Measurements from ENCODE around the gene RNF225. TPM values are rescaled to one million over a fixed set of nuclear protein-coding genes. Genes with fewer than 3 reads are reported as not detected.
A peak's percentile ranks its signal among the peaks of the same experiment; 100 is the strongest.
"Not testable (repeated sequence)": the region's sequence is repeated elsewhere in the genome, so short reads cannot be mapped to it uniquely, and the experiment has no call there.

Gene RNF225
- total RNA-seq, 1 experiment from 2014 or later = not detected

DNA sequence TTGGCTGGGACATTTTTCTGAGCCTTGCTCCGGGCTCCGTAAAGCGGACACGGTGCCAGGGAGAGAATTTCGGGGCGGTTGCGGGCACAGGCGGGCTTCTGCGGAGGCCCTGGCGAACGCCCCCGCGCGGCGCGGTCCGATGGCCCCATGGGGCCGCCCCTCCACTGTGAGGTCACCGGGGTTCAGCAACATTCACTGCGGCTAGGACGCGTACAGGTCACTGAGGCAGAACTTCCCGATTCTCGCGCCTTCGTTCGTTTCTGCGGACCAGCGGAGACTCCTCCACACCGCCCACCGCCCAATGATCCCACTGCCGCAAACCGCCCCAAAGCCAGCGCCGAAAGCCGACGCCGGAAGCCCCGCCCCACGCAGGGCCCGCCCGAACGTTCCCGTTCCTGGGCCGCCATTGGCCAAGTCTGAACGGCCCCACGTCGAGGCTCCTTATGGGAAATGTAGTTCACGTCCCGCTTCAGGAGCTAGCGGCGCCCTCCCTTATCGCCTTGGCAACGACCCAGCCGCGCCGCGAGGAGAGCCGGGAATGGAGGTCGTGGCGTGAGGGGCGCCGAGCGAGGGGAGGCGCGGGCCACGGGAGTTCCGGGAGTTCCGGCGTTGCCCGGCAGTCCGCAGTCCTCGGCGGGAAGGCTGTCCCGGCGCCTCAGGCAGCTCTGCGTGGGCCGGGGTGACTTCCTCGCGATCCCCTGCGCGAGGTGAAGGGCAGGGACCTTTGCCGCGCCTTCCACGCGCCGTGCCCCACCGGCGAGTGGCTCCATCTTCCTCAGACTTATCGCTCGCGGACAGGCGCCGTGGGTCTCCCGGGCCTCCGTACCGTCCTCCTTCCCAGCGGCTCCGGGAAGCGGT lies 12.9 kb downstream of the RNF225 start, which contains the start of gene ZNF584:
Gene ZNF584 (plus strand): TSS at position 498 of the 858 bp plus-strand sequence. CDS start 499 bp downstream, outside the sequence.
- DNase-seq (ENCODE audit: low read depth) = peak; percentile 97

DNA sequence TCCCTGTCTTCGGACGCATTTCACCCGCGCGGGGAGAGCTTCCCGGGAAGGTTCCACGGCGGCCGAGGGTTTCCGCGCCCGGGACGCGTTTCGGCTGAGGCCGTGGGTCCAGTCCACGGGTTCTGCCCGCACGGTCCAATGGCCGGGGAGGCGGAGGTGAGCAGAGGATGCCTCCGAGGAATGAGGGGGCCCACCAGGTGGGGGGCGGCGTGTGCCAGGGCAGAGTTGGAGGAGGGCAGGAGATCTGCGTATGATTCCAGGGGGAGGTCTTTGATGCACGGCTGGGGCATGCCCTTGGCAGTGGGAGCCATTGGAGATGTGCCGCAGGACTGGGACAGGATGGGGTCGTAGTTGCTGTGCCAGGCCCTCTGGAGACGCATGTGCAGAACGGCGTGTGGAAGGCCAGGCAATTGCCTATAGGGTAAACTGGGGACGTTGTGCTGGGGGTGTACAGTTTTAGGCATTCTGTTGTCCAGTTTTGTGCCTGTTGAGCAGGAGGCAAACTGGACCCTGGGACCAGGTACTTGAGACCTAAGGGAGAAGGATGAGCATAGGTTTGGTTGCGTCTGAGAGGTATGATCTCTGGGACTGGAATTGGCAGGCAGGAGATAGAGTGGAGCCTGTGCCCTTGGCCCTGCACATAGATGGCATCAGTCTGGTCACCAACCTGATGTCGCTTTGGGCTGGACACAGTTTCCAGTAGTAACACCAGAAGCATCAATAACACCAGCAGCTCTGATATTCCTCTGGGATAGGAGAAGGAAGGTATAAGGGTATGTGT lies 13.7 kb downstream of the RNF225 start:
- peak; percentile 58 for DNase-seq (ENCODE audit: low read depth)

GRCh38 chr19:58416604-58417003 lies 21.1 kb downstream of the RNF225 start:
- DNase-seq (ENCODE audit: low read depth) = no peak

- no peak for DNase-seq (ENCODE audit: low read depth)
Measured at GRCh38 chr19:58417071-58417470, 21.6 kb downstream of the RNF225 start.

GRCh38 chr19:58428617-58429016 lies 33.2 kb downstream of the RNF225 start:
- no peak for DNase-seq (ENCODE audit: low read depth)

DNA sequence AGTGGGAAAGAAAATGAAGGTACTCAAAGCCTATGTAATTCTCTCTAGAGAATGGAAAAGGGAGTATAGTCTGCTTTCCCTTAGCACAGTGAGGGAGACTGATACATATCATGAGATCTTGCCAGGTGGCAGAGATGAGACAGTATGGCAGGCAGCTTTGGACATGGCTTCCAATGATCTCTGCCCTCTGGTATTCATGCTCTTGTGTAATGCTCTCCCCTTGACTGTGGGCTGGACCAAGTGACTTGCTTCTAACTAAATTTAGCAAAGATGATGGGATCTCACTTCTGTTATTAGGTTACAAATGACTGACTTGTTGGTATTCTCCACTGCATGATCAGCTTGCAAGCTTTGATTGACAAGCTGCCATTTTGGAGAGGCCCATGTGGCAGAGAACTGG lies 34.3 kb downstream of the RNF225 start:
- no peak for DNase-seq (ENCODE audit: low read depth)

DNA sequence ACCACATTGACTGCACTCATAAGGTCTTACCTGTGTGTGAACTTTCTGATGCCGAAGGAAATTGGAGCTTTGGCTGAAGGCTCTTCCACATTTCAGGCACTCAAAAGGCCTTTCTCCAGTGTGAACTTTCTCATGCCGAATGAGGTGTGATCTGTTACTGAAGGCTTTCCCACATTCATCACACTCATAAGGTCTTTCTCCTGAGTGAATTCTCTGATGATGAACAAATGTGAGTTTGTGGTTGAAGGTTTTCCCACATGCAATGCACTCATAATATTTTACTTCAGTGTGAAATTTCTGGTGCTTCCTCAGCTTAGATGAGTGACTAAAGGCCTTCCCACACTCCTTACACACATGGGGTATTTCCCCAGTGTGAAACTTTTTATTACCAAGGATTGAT lies 38.8 kb downstream of the RNF225 start:
- no peak for DNase-seq (ENCODE audit: low read depth)

DNA sequence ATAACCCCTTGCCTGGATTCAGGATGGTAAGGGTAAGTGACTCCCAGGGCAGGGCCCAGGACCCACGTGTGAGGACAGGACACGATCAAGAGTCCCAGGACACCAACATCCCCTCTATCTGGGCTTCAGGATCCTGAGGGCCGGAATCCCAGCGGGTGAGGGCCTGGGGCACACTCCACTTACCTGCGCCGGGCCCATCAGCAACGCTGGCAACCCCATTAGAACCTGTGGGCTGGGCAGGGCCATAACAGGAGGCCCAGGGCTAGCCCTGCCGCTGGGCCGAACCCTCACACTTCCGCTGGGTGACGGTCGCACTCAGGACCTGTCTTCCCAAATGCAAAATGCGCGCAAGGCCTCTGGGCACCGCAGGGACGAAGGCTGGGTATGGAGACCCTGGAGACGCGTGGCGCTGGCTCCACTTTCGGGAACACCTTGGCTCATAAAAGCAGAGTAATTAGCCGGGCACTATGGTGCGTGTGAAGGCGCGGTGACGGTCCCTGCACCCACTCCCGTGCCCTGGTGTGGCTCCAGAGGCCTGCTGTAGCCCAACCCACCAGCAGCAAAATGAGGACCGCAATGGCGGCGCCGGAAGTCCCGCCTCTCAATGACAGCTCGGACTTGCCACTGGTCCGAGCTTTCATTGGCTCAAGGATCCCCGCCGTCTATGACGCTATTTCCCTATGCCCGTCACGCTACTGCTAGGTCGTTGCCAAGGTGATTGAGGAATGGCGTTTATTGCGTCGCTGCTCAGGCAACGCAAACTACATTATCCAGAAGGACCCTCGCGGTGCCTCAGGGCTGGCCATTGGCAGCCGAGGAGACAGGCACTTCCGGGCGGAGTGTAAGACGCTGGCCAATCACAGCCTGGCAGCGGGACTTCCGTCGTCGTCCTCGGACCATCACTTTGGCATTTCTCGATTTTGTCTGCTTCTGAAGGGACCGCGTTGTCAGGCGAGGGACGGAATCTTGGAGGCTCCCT lies 44.4 kb downstream of the RNF225 start, which contains the start of gene ZNF132:
Gene ZNF132 (minus strand): TSS at position 578 of the 979 bp plus-strand sequence. CDS start 332 bp downstream, at position 246.
- peak; percentile 98 for DNase-seq (ENCODE audit: low read depth)

DNA sequence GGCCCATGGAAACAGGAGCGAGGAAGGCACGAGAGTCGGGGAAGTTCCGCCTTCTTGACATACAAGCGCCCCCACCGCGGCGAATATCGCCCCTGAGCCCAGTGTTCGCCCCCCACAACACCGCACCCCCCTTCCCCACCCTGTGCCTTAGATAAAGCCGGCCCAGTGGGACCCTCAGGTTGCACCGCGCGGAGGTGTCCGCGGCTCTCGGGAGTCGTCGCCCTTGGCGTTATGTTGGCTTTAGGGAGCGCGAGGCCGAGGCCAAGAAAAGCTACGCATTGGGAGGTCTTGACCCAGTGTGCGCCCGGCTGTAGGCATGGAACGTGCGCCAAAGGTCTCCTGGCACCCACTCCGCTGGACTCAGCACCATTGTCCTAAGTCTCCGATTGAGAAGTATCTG lies 45.1 kb downstream of the RNF225 start:
- no peak for DNase-seq (ENCODE audit: low read depth)

DNA sequence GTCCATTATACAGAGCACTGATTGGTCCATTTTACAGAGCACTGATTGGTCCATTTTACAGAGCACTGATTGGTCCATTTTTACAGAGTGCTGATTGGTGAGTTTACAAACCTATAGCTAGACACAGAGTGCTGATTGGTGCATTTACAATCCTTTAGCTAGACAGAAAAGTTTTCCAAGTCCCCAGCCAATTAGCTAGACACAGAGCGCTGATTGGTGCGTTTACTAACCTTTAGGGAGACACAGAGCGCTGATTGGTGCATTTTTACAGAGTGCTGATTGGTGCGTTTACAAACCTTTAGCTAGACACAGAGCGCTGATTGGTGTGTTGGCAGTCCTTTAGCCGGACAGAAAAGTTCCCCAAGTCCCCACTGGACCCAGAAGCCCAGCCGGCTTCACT lies 47.5 kb downstream of the RNF225 start:
- not testable (repeated sequence) for DNase-seq (ENCODE audit: low read depth)

Other genes starting within 250 kb of the RNF225 start
- gene ZNF329, start 244.9 kb upstream of the RNF225 start, total RNA-seq (2014; rRNA removed; shearing (Covaris generic)) = 1.3 and 1.8 TPM in 2 replicates
- gene ZNF274, start 212.6 kb upstream of the RNF225 start, total RNA-seq (2014; rRNA removed; shearing (Covaris generic)) = 23.9 and 30.7 TPM in 2 replicates
- 71.7 and 90.7 TPM in 2 replicates for gene ZNF544, start 166.7 kb upstream of the RNF225 start, total RNA-seq (2014; rRNA removed; shearing (Covaris generic))
- gene ZNF8, start 116.7 kb upstream of the RNF225 start, total RNA-seq (2014; rRNA removed; shearing (Covaris generic)) = 3.1 and 3.5 TPM in 2 replicates
- 125 and 149 TPM in 2 replicates for gene ERVK3-1, start 90.3 kb upstream of the RNF225 start, total RNA-seq (2014; rRNA removed; shearing (Covaris generic))
- 2.1 TPM in 2 replicates for gene ZSCAN22, start 68.7 kb upstream of the RNF225 start, total RNA-seq (2014; rRNA removed; shearing (Covaris generic))
- gene A1BG, start 42.2 kb upstream of the RNF225 start, total RNA-seq (2014; rRNA removed; shearing (Covaris generic)) = 28.5 and 38.4 TPM in 2 replicates
- 1.5 and 2.7 TPM in 2 replicates for gene ZNF497, start 32.9 kb upstream of the RNF225 start, total RNA-seq (2014; rRNA removed; shearing (Covaris generic))
- gene ZNF837, start 14.6 kb upstream of the RNF225 start, total RNA-seq (2014; rRNA removed; shearing (Covaris generic)) = 4.2 and 5.0 TPM in 2 replicates
- 3,633 and 5,016 TPM in 2 replicates for gene RPS5, start 8.4 kb upstream of the RNF225 start, total RNA-seq (2014; rRNA removed; shearing (Covaris generic))
- gene ZNF584, start 13.0 kb downstream of the RNF225 start, total RNA-seq (2014; rRNA removed; shearing (Covaris generic)) = 12.1 and 20.5 TPM in 2 replicates
- 0.95 and 3.0 TPM in 2 replicates for gene ZNF132, start 44.5 kb downstream of the RNF225 start, total RNA-seq (2014; rRNA removed; shearing (Covaris generic))
- 9.0 and 13.5 TPM in 2 replicates for gene ZNF324B, start 56.0 kb downstream of the RNF225 start, total RNA-seq (2014; rRNA removed; shearing (Covaris generic))
- 8.5 and 9.9 TPM in 2 replicates for gene ZNF324, start 71.4 kb downstream of the RNF225 start, total RNA-seq (2014; rRNA removed; shearing (Covaris generic))
- gene ZNF446, start 80.7 kb downstream of the RNF225 start, total RNA-seq (2014; rRNA removed; shearing (Covaris generic)) = 8.3 and 16.4 TPM in 2 replicates
- gene SLC27A5, start 116.3 kb downstream of the RNF225 start, total RNA-seq (2014; rRNA removed; shearing (Covaris generic)) = 1.6 and 3.4 TPM in 2 replicates
- gene ZBTB45, start 124.2 kb downstream of the RNF225 start, total RNA-seq (2014; rRNA removed; shearing (Covaris generic)) = 4.8 and 4.9 TPM in 2 replicates
- gene TRIM28, start 148.4 kb downstream of the RNF225 start, total RNA-seq (2014; rRNA removed; shearing (Covaris generic)) = 575 and 591 TPM in 2 replicates
- gene CHMP2A, start 159.4 kb downstream of the RNF225 start, total RNA-seq (2014; rRNA removed; shearing (Covaris generic)) = 103 and 127 TPM in 2 replicates
- gene UBE2M, start 163.0 kb downstream of the RNF225 start, total RNA-seq (2014; rRNA removed; shearing (Covaris generic)) = 123 and 129 TPM in 2 replicates
- gene MZF1, start 177.7 kb downstream of the RNF225 start, total RNA-seq (2014; rRNA removed; shearing (Covaris generic)) = 4.6 TPM in 2 replicates

All from Daoy (cell line).